Ishikawa (cell line): ENCODE results near the gene ANKS4B.

Experiments
- CEBPB ChIP-seq: IDR thresholded peaks from 2 replicates; pipeline ENCODE4 v1.6.1; 2012
- CREB1 ChIP-seq: IDR thresholded peaks from 2 replicates; pipeline ENCODE4 v1.6.1; 2012; ENCODE audit warnings: low read depth
- EGR1 ChIP-seq: IDR thresholded peaks from 2 replicates; pipeline ENCODE4 v1.6.1; 2012
- EP300 ChIP-seq: IDR thresholded peaks from 2 replicates; pipeline ENCODE4 v1.6.1; 2012; ENCODE audit warnings: borderline replicate concordance
- FOXM1 ChIP-seq: IDR thresholded peaks from 2 replicates; pipeline ENCODE4 v1.6.1; 2012; ENCODE audit warnings: low read depth, borderline replicate concordance
- MAX ChIP-seq: IDR thresholded peaks from 2 replicates; pipeline ENCODE4 v1.6.1; 2012
- NFIC ChIP-seq: IDR thresholded peaks from 2 replicates; pipeline ENCODE4 v1.6.1; 2012
- RAD21 ChIP-seq: IDR thresholded peaks from 2 replicates; pipeline ENCODE4 v1.6.1; 2012; ENCODE audit warnings: low read depth
- REST ChIP-seq: IDR thresholded peaks from 2 replicates; pipeline ENCODE4 v1.6.1; 2012; ENCODE audit warnings: low read depth, mild to moderate bottlenecking
- USF1 ChIP-seq: IDR thresholded peaks from 2 replicates; pipeline ENCODE4 v1.6.1; 2012
- YY1 ChIP-seq: IDR thresholded peaks from 2 replicates; pipeline ENCODE4 v1.6.1; 2012; ENCODE audit warnings: low read depth

DNA sequence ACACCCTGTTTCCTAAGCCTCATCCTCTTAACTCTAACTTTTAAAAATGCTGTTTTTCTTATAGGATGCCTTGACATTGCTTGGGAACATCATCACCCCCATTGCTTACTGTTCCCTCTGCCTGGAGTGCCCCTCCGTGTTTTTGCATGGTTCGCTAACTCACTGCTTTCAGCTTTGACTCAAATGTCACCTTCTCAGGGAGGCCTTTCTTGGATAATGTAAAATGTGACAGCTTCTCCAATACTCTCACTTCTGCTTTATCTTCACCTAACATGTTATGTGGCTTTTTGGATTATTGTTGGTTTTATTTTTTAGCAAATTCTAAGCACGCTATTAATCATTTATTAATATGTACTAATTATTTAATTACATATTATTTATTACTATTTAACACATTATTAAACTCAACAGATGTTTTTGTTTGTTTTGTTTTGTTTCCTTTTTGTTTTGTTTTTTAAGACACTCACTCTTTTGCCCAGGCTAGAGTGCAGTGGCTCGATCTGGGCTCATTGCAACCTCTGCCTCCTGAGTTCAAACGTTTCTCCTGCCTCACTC, 40.8 kb downstream of the ANKS4B start:
- TF ChIP-seq EP300: no peak
- TF ChIP-seq EGR1: no peak
- TF ChIP-seq REST: no peak
- no peak for TF ChIP-seq MAX
- TF ChIP-seq FOXM1: no peak
- TF ChIP-seq RAD21: no peak
- TF ChIP-seq YY1: no peak
- TF ChIP-seq CREB1: no peak
- TF ChIP-seq USF1: no peak
- no peak for TF ChIP-seq NFIC
- no peak for TF ChIP-seq CEBPB
